ENCODE results near the gene AMIGO3.

AMIGO3 gene

GRCh38 chr3:49667701-49668413 lies 51.6 kb downstream of the AMIGO3 start:
- DNase-seq (ENCODE audit: low read depth in 2 of 2): no peak
